Kidney epithelial cell (primary cell): ENCODE results near the gene ALCAM. TPM values are rescaled to one million over a fixed set of nuclear protein-coding genes. Genes with fewer than 3 reads are reported as not detected.

ENCODE experiments used
- DNase-seq: peaks from one replicate; pipeline ENCODE4 v3.0.0-alpha.2; 2010; ENCODE audit warnings: low read depth
- H3K27me3 ChIP-seq: 2 replicates; pipeline ENCODE4 v1.6.0; 2011; ENCODE audit warnings: low read length; ENCODE audit not compliant: control insufficient read depth, insufficient read depth
- H3K36me3 ChIP-seq: 2 replicates; pipeline ENCODE4 v1.5.1; 2011; ENCODE audit warnings: low read length; ENCODE audit not compliant: control insufficient read depth, insufficient read depth
- H3K4me3 ChIP-seq: 2 replicates; pipeline ENCODE4 v1.5.1; 2011; ENCODE audit warnings: low read depth, mild to moderate bottlenecking, control low read depth, low read length
- CTCF ChIP-seq: IDR thresholded peaks from 2 replicates; pipeline ENCODE4 v1.5.1; 2011; ENCODE audit warnings: mild to moderate bottlenecking, moderate library complexity, low read length, control low read depth, inconsistent platforms; ENCODE audit not compliant: insufficient read depth, poor library complexity, severe bottlenecking
- total RNA-seq: library from RNA; depleted of rRNA; stranded (reverse); fragments of >200 nt; gene quantifications from 2 replicates; pipeline ENCODE4 v1.2.3, GENCODE V29; 2015

Gene ALCAM
- total RNA-seq, 1 donor from 2014 or later = 82.3 TPM

DNA sequence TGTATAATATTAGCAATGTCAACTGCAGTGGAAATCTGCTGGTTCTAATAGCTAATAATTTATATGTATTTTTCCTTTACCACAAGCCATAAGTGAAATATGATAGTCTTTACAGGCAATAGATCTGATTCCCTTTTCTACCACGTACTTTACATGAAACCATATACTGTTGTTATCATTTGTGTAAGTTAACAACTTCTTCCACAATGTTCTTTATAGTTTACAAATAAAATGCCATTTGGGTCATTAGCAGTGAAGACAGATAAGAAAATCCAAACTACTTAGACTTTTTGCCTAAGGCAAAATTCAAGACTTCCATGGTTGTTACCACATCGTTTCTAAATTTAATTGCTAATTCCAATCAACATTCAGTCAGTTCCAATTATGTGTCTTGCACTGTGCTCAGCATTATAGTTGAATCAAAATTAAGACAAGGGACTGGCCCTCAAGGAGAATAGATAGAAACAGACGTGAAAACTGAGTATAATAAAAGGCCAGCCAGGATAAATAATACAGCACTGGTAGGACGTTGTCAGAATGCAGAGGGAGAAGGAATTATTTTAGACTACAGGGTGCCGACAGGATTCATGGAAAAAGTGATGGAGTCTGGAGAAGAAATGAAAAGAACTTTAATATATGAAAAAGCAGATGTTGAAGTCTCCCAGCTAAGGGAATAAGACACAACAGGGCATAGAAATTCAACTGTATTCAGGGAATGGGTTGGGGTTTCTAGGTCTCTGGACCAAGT is 249.8 kb downstream of the ALCAM start:
- H3K4me3 ChIP-seq = no peak overlapping the region
- no peaks in the 10 kb centered on the region for H3K27me3 ChIP-seq
- no peak for DNase-seq
- no peaks in the 10 kb centered on the region for H3K36me3 ChIP-seq
- no peak for TF ChIP-seq CTCF

GRCh38 chr3:105618556-105618955 is 251.8 kb downstream of the ALCAM start:
- no peak for DNase-seq
- Histone ChIP-seq H3K27me3 (no peaks in the 10 kb centered on the region), H3K36me3 (no peaks in the 10 kb centered on the region), H3K4me3 (no peak overlapping the region)
- TF ChIP-seq CTCF = no peak

DNA sequence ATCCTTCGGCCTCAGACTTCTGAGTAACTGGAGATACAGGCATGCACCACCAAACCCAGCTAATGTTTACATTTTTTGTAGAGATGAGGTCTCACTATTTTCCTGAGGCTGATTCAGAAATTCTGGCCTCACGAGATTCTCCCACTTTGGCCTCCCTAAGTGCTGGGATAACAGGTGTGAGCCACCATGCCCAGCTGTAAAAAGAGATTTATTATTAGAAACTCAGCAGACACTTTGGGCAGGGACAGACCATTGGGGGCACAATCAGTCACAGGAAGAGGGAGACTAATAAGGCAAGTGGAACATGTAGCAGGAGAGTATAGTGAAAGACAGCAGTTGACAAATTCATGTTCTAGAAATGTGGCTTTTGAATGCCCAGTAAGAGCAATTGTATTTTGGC is 252.9 kb downstream of the ALCAM start:
- H3K27me3 ChIP-seq = no peaks in the 10 kb centered on the region
- no peak for DNase-seq
- no peak for TF ChIP-seq CTCF
- no peak overlapping the region for H3K4me3 ChIP-seq
- no peaks in the 10 kb centered on the region for H3K36me3 ChIP-seq

DNA sequence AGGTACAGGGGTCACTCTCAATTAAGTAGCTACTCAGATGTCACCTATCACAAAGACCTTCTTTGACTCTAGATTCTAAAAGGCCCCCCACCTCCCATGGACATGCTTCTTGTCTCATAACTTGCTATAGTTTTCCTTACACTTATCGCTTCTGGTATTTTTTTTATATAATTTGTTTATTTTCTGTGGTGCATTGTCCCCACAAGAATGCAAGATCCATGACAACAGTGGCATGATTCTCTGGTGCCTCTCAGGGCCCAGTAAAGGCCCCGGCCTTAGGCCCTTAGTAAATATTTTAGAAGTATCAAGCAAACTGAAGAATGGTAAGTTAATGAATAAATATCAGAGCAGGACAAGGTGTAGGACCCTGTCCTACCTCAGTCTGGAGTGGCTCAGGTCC is 253.5 kb downstream of the ALCAM start:
- no peak overlapping the region for H3K4me3 ChIP-seq
- no peak for TF ChIP-seq CTCF
- H3K27me3 ChIP-seq = no peaks in the 10 kb centered on the region
- H3K36me3 ChIP-seq = no peaks in the 10 kb centered on the region
- no peak for DNase-seq

DNA sequence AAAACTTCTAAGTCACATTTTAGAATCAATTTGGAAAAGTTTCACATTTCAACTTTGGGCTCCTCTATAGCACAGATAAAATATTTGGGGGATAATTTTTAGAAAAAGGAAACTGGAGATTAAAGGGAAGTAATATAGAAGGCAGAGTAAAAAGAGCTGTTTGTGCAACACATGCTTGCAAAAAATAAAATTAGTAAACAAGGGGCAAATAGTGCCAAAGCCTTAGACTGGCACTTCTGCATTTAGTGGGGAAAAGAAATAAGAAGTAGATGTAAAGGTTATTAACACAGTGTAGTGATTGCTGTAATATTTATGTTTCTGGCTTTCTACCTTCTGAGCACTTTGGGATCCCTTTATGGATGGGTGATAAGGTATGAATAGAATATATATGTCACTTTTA is 255.5 kb downstream of the ALCAM start:
- TF ChIP-seq CTCF = no peak
- H3K36me3 ChIP-seq = no peaks in the 10 kb centered on the region
- no peaks in the 10 kb centered on the region for H3K27me3 ChIP-seq
- no peak for DNase-seq
- H3K4me3 ChIP-seq = no peak overlapping the region
